Urinary bladder (tissue), 4 donors: ENCODE measurements around the gene SUPT20HL2. TPM values are rescaled to one million over a fixed set of nuclear protein-coding genes. Genes with fewer than 3 reads are reported as not detected.

Experiments
- DNase-seq: peaks from one replicate; pipeline ENCODE4 v3.0.0-alpha.2; 2015; ENCODE audit errors: extremely low spot score
- H3K27ac ChIP-seq: one replicate; pipeline ENCODE4 v1.5.1; 2013; ENCODE audit warnings: low read depth, mild to moderate bottlenecking, moderate library complexity
- H3K36me3 ChIP-seq: one replicate; pipeline ENCODE4 v1.6.1; 2013; ENCODE audit warnings: mild to moderate bottlenecking, moderate library complexity; ENCODE audit not compliant: insufficient read depth
- H3K4me1 ChIP-seq: one replicate; pipeline ENCODE4 v1.6.1; 2013; ENCODE audit warnings: mild to moderate bottlenecking, moderate library complexity; ENCODE audit not compliant: insufficient read depth
- H3K4me3 ChIP-seq: one replicate; pipeline ENCODE4 v1.5.1; 2013; ENCODE audit warnings: low read depth, low read length
- WGBS: extraction: QIAGEN DNeasy Blood & Tissue Kit; methylation state at CpG from one replicate; pipeline ENCODE4 v1.1.7; 2013; 5-methylcytosine and 5-hydroxymethylcytosine counted together
- polyA plus RNA-seq: library from polyadenylated mRNA; stranded (reverse); fragments of 200-250 nt; gene quantifications from one replicate; pipeline ENCODE4 v1.2.3, GENCODE V29; 2013
- total RNA-seq: library from RNA; depleted of rRNA; stranded (reverse); fragments of >200 nt; gene quantifications from one replicate; pipeline ENCODE4 v1.2.3, GENCODE V29; 2014
- donor health status: healthy with polysubstance abuse.
- donor health status: healthy.

The SUPT20HL2 gene
- total and polyA plus RNA-seq, 2 donors = 0.06 TPM; not detected in 1

- Histone ChIP-seq H3K27ac (no peak overlapping the region), H3K4me3 (no peak overlapping the region), H3K4me1 (no peaks in the 10 kb centered on the region), H3K36me3 (no peaks in the 10 kb centered on the region)
- WGBS = 49% methylated on average over 3 of the region's 3 CpGs
- DNase-seq = no peak
Observed at GRCh38 chrX:24298191-24298590, 15.7 kb downstream of the SUPT20HL2 start.

- no peak overlapping the region for H3K4me3 ChIP-seq
Observed at GRCh38 chrX:24294619-24295018, 19.2 kb downstream of the SUPT20HL2 start.

GRCh38 chrX:24293412-24293811, 20.5 kb downstream of the SUPT20HL2 start:
- H3K36me3 ChIP-seq = no peaks in the 10 kb centered on the region
- no peak for DNase-seq
- no peaks in the 10 kb centered on the region for H3K4me1 ChIP-seq
- H3K4me3 ChIP-seq = no peak overlapping the region
- no peak overlapping the region for H3K27ac ChIP-seq
- WGBS = 88% methylated on average over 4 of the region's 4 CpGs

More at GRCh38 chrX:24294619-24295018, 19.2 kb downstream of the SUPT20HL2 start:
- H3K4me1 ChIP-seq = no peaks in the 10 kb centered on the region
- DNase-seq = no peak
- H3K36me3 ChIP-seq = no peaks in the 10 kb centered on the region
- 61% methylated on average over 13 of the region's 13 CpGs for WGBS
- H3K27ac ChIP-seq = no peak overlapping the region

GRCh38 chrX:24292353-24292752, 21.5 kb downstream of the SUPT20HL2 start:
- no peaks in the 10 kb centered on the region for H3K4me1 ChIP-seq
- DNase-seq = no peak
- WGBS = 49% methylated on average over 4 of the region's 4 CpGs
- peak overlapping the region; percentile 5 for H3K27ac ChIP-seq
- no peak overlapping the region for H3K4me3 ChIP-seq
- no peaks in the 10 kb centered on the region for H3K36me3 ChIP-seq

GRCh38 chrX:24285082-24285481, 28.8 kb downstream of the SUPT20HL2 start:
- no peak overlapping the region for H3K27ac ChIP-seq
- DNase-seq = no peak
- 85% methylated on average over 5 of the region's 5 CpGs for WGBS
- no peak overlapping the region for H3K4me3 ChIP-seq
- H3K36me3 ChIP-seq = no peaks in the 10 kb centered on the region
- H3K4me1 ChIP-seq = no peaks in the 10 kb centered on the region

- no peak for DNase-seq
- H3K27ac ChIP-seq = no peak overlapping the region
- 30% methylated on average over 2 of the region's 2 CpGs for WGBS
Observed at GRCh38 chrX:24283127-24283794, 30.6 kb downstream of the SUPT20HL2 start.

GRCh38 chrX:24282381-24283126, 31.3 kb downstream of the SUPT20HL2 start:
- H3K4me3 ChIP-seq = no peak overlapping the region
- H3K27ac ChIP-seq = no peak overlapping the region
- H3K36me3 ChIP-seq = no peaks in the 10 kb centered on the region
- WGBS = 14% methylated on average over 12 of the region's 12 CpGs
- no peaks in the 10 kb centered on the region for H3K4me1 ChIP-seq
- no peak for DNase-seq

More at GRCh38 chrX:24283127-24283794, 30.6 kb downstream of the SUPT20HL2 start:
- no peaks in the 10 kb centered on the region for H3K36me3 ChIP-seq
- no peaks in the 10 kb centered on the region for H3K4me1 ChIP-seq
- H3K4me3 ChIP-seq = no peak overlapping the region

GRCh38 chrX:24277405-24277804, 36.5 kb downstream of the SUPT20HL2 start:
- DNase-seq = no peak
- 98% methylated on average over 5 of the region's 5 CpGs for WGBS
- Histone ChIP-seq H3K4me3 (no peak overlapping the region), H3K4me1 (no peaks in the 10 kb centered on the region), H3K27ac (no peak overlapping the region), H3K36me3 (no peaks in the 10 kb centered on the region)

GRCh38 chrX:24276015-24276414, 37.9 kb downstream of the SUPT20HL2 start:
- H3K27ac ChIP-seq = no peak overlapping the region
- 59% methylated on average over 5 of the region's 5 CpGs for WGBS
- no peak overlapping the region for H3K4me3 ChIP-seq
- no peaks in the 10 kb centered on the region for H3K4me1 ChIP-seq
- no peaks in the 10 kb centered on the region for H3K36me3 ChIP-seq
- DNase-seq = no peak

GRCh38 chrX:24271262-24271661, 42.6 kb downstream of the SUPT20HL2 start:
- no peak overlapping the region for H3K4me3 ChIP-seq
- no peak for DNase-seq
- no peaks in the 10 kb centered on the region for H3K36me3 ChIP-seq
- H3K27ac ChIP-seq = no peak overlapping the region
- H3K4me1 ChIP-seq = no peaks in the 10 kb centered on the region

GRCh38 chrX:24268786-24269185, 45.1 kb downstream of the SUPT20HL2 start:
- H3K36me3 ChIP-seq = no peaks in the 10 kb centered on the region
- no peaks in the 10 kb centered on the region for H3K4me1 ChIP-seq
- no peak overlapping the region for H3K27ac ChIP-seq
- H3K4me3 ChIP-seq = no peak overlapping the region
- no peak for DNase-seq
- 90% methylated on average over 5 of the region's 5 CpGs for whole genome bisulfite sequencing

GRCh38 chrX:24266996-24267395, 46.9 kb downstream of the SUPT20HL2 start:
- DNase-seq = no peak
- Histone ChIP-seq H3K4me3 (no peak overlapping the region), H3K4me1 (no peaks in the 10 kb centered on the region), H3K27ac (no peak overlapping the region), H3K36me3 (no peaks in the 10 kb centered on the region)
- 91% methylated on average over 4 of the region's 4 CpGs for WGBS

GRCh38 chrX:24264383-24264782, 49.5 kb downstream of the SUPT20HL2 start:
- Histone ChIP-seq H3K4me1 (no peaks in the 10 kb centered on the region), H3K27ac (no peak overlapping the region), H3K4me3 (no peak overlapping the region), H3K36me3 (no peaks in the 10 kb centered on the region)
- DNase-seq = no peak
- WGBS = 81% methylated on average over 6 of the region's 6 CpGs

GRCh38 chrX:24262309-24262708, 51.6 kb downstream of the SUPT20HL2 start:
- no peaks in the 10 kb centered on the region for H3K36me3 ChIP-seq
- no peaks in the 10 kb centered on the region for H3K4me1 ChIP-seq
- H3K4me3 ChIP-seq = no peak overlapping the region
- 99% methylated on average over 3 of the region's 3 CpGs for WGBS
- H3K27ac ChIP-seq = no peak overlapping the region
- DNase-seq = no peak
